ENCODE results near the gene CACNA2D2.

CACNA2D2 gene

DNA sequence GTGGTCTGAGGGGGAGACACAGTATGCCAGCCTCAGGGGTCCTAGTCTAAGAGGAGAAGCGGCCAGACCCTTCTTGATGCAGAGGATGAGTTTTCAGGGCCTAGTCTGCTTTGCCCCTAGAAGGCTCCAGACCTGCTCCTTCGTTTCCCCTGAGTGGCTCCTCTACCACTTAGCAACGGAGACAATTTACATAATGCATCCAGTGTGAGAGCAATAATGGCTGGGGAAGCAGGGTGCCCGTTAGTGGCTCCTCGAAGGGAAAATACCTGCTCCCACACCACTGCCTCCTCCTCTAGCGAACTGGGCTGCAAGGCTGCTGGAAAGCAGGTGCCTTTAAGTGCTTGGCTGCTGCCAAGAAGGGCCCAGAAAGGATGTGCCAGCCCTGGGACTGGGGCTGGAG is 38.9 kb downstream of the CACNA2D2 start:
- no peak for DNase-seq (ENCODE audit: low read depth)
- no peak overlapping the region for H3K4me3 ChIP-seq (ENCODE audit: low read length)
- TF ChIP-seq CTCF (conservative IDR thresholded peaks at IDR 0.05; ENCODE audit: low read length), result no peak

GRCh38 chr3:50459785-50460184 is 43.6 kb downstream of the CACNA2D2 start:
- DNase-seq (ENCODE audit: low read depth), result no peak
- no peak overlapping the region for H3K4me3 ChIP-seq (ENCODE audit: low read length)
- TF ChIP-seq CTCF (conservative IDR thresholded peaks at IDR 0.05; ENCODE audit: low read length), result no peak

DNA sequence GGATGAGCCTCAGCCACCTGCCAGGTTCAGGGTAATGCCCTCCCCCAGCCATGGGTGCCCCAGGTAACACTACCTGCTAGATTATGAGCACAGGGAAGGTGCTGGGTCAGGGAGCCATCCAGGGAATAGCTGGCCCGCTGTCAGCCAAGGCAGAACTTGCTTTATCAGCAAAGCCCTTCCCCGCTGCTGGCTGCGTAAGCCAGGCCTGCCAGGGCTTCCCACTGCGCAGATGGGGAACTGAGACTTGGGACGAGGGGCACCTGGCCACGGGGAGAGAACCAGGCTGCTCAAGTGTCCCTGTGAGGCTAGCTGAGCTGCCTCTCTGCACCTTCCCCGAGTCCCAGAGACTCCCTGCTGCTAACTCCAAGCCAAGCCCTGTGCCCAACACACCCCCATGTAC is 45.4 kb downstream of the CACNA2D2 start:
- no peak overlapping the region for H3K4me3 ChIP-seq (ENCODE audit: low read length)
- no peak for TF ChIP-seq CTCF (conservative IDR thresholded peaks at IDR 0.05; ENCODE audit: low read length)
- no peak for DNase-seq (ENCODE audit: low read depth)

GRCh38 chr3:50455161-50456018 is 48.0 kb downstream of the CACNA2D2 start:
- no peak overlapping the region for H3K4me3 ChIP-seq (ENCODE audit: low read length)
- DNase-seq (ENCODE audit: low read depth), result no peak
- TF ChIP-seq CTCF (conservative IDR thresholded peaks at IDR 0.05; ENCODE audit: low read length), result no peak

- TF ChIP-seq CTCF (conservative IDR thresholded peaks at IDR 0.05; ENCODE audit: low read length), result no peak
- DNase-seq (ENCODE audit: low read depth), result no peak
- H3K4me3 ChIP-seq (ENCODE audit: low read length), result no peak overlapping the region
Measured at GRCh38 chr3:50454481-50455070, 48.9 kb downstream of the CACNA2D2 start.

GRCh38 chr3:50453907-50454306 is 49.5 kb downstream of the CACNA2D2 start:
- no peak for TF ChIP-seq CTCF (conservative IDR thresholded peaks at IDR 0.05; ENCODE audit: low read length)
- H3K4me3 ChIP-seq (ENCODE audit: low read length), result no peak overlapping the region
- DNase-seq (ENCODE audit: low read depth), result no peak

All from AG10803 (cell line).